ENCODE measurements around the gene MRGPRX2.
A peak's percentile ranks its signal among the peaks of the same experiment; 100 is the strongest.

Gene MRGPRX2

GRCh38 chr11:19060629-19061028 is at the start of gene MRGPRX2:
Gene MRGPRX2, minus strand, starts transcription at chr11:19060717. Its CDS starts 4,315 bp downstream, at chr11:19056402.
- peak in 1 of 2 donors; percentile 13 for DNase-seq (ENCODE audit: low read depth in 2 of 2)

DNA sequence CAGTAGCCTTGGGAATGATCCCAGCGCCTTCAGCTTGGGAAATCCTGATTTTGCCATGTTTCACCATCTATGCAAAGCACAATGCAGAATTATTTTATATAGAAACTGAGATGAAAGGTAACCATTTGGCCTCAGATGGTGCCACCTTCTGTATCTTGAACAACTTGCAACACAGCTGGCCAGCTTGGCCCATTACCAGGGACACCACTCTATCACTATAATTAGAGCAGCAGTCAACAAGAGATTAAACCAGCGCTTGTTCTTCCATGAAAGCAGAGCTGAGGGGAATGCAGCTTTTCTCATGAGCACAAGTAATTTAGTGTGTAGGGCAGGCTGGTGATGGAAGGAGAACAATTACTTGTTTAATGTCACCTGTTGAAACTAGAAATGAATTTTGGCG is 49.8 kb upstream of the MRGPRX2 start:
- DNase-seq (ENCODE audit: low read depth in 2 of 2), result no peak

GRCh38 chr11:19107125-19107524 is 46.6 kb upstream of the MRGPRX2 start:
- DNase-seq (ENCODE audit: low read depth in 2 of 2), result no peak

DNA sequence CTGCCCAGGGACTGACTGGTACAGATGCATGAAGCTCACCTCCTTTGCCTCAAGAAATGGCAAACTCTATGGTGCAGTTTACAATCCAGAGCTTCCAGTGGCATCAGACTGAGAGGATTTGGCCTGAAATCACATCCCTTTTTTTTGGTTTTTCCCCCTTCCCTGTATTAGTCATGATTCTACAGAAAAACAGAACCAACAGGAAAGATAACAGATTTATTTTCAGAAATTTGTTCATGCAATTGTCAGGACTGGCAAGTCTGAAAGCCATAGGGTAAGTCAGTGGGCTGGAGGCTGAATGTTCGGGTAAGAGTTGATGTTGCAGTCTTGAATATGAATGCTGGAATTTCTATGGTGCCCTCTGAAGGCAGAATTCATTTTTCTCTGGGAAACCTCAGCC is 44.5 kb upstream of the MRGPRX2 start:
- no peak for DNase-seq (ENCODE audit: low read depth in 2 of 2)

- no peak for DNase-seq (ENCODE audit: low read depth in 2 of 2)
Observed at GRCh38 chr11:19102521-19102900, 42.0 kb upstream of the MRGPRX2 start.

- no peak for DNase-seq (ENCODE audit: low read depth in 2 of 2)
Observed at GRCh38 chr11:19101796-19102520, 41.4 kb upstream of the MRGPRX2 start.

DNA sequence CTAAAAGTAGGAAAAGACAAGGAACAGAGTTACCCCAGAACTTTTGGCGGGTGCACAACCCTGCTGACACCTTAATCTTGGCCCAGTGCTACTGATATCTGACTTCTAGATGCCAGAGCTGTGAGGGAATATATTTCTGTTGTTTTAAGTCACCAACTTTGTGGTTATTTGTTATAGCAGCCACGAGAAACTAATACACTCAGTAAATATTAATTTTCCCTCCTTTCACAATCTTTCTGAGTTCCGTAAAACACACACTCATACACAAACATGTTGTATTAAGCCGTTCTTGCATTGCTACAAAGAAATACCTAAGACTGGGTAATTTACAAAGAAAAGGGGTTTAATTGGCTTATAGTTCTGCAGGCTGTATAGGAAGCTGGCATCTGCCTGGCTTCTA is 40.4 kb upstream of the MRGPRX2 start:
- no peak for DNase-seq (ENCODE audit: low read depth in 2 of 2)

GRCh38 chr11:19099093-19099492 is 38.6 kb upstream of the MRGPRX2 start:
- DNase-seq (ENCODE audit: low read depth in 2 of 2), result no peak

- DNase-seq (ENCODE audit: low read depth in 2 of 2), result no peak
Observed at GRCh38 chr11:19094859-19095258, 34.3 kb upstream of the MRGPRX2 start.

DNA sequence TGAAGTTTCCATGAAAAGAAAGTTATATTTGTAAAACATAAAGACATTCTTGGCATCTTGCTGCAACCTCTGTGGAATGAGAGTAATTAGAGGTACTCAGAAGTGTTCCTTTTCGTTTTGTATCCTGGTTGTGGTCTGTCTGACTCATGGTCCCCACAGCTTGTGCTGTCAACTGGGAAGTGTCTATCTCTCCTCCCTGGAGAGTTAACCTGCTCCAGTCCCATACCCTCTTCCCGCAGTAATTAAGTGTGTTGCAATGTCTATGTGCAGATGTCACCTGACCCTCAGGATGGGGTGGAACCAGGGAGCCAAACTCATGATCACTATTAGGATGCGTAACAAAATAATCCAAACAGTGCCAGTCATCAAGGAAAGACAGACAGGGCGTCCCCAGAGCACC is 33.5 kb upstream of the MRGPRX2 start:
- no peak for DNase-seq (ENCODE audit: low read depth in 2 of 2)

DNA sequence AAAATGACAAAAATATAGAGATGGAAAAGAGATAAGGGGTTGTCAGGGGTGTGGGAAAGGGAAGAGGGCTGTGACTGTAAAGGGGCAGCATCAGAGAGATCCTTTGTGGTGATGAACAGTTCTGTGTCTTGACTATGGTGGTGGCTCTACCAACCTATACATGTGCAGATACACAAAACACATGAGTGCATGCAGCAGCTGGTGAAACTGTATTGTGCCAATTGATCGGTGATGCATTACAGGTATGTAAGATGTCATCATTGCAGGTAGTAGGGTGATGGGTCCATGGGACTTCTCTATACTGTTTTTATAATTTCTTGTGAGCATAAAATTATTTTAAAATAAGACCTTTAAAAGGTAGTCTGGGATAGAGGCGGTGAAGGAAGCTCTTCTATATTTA is 32.3 kb upstream of the MRGPRX2 start:
- DNase-seq (ENCODE audit: low read depth in 2 of 2), result no peak

DNA sequence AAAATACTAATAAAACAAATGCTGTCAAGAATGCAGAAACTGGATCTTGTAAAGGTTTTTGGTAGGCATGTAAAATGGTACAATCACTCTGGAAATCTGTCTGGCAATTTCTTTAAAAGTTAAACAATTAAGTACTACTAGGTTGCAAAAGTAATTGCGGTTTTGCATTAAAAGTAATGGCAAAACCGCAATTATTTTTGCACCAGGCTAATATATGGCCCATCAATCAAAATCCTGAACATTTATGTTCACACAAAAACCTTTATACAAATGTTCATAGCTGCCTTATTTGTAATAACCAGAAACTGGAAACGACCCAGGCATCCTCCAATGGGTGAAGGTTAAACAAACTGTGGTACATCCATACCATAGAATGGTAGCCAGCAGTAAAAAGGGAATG is 31.8 kb upstream of the MRGPRX2 start:
- DNase-seq (ENCODE audit: low read depth in 2 of 2), result no peak

GRCh38 chr11:19091366-19091765 is 30.8 kb upstream of the MRGPRX2 start:
- no peak for DNase-seq (ENCODE audit: low read depth in 2 of 2)

DNA sequence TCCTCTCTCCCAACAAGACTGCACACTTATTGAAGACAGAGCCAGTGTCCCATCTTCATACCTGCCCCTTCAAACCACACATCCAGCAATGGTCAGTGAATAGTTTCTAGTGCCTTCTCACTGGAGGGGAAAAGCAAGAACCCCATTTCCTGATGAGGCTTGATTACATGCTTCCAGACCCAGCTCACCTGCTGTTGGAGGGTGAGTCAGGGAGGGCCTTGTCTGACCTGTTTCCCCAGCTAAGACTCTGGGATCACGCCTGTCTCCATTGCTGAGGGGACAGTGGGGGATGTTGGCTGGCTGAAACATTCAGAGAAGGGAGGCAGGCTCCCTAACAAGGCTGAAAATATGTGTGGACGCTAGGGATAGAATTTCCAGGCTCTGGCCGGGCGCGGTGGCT is 28.9 kb upstream of the MRGPRX2 start:
- DNase-seq (ENCODE audit: low read depth in 2 of 2), result no peak

- no peak for DNase-seq (ENCODE audit: low read depth in 2 of 2)
Observed at GRCh38 chr11:19088791-19089190, 28.3 kb upstream of the MRGPRX2 start.

DNA sequence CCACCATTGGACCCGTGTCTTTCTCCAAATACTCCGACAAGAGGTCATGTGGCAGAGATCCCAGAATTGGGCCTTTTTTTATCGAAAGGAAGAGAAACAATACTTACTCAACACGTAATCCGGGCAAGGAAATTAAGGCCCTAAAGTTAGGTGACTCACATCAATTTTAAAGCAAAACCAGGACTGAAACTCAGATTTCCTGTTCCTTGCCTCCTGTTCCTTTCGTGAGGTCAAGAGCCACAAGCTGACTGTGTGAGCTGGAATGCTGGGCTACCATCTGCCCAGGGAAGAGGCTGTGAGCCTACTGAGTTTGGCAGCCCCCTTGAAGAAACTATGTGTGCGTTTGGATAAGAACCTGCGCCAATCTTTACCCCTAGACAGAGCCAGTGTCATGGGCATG is 27.1 kb upstream of the MRGPRX2 start:
- DNase-seq (ENCODE audit: low read depth in 2 of 2), result no peak

GRCh38 chr11:19084661-19085315 is 24.3 kb upstream of the MRGPRX2 start:
- no peak for DNase-seq (ENCODE audit: low read depth in 2 of 2)

DNA sequence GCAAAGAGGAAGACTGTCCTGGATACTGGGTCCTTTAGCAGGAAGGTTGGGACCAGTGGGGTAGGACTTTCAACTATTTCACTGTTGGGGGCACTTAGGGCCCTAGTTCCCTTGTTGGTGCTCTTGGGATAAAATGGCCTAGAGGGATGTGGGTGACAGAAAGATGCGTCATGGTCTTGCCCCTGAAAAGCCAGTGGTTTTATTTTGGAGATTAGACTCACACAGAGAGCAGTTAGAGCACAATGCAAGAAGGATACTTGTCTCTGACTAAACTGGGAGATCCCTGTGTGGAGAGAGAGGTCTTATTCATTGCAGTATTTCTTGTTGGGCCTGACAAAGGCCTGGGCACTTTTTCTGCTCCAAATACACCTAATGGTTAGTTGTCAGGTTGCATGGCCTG is 22.6 kb upstream of the MRGPRX2 start:
- no peak for DNase-seq (ENCODE audit: low read depth in 2 of 2)

DNA sequence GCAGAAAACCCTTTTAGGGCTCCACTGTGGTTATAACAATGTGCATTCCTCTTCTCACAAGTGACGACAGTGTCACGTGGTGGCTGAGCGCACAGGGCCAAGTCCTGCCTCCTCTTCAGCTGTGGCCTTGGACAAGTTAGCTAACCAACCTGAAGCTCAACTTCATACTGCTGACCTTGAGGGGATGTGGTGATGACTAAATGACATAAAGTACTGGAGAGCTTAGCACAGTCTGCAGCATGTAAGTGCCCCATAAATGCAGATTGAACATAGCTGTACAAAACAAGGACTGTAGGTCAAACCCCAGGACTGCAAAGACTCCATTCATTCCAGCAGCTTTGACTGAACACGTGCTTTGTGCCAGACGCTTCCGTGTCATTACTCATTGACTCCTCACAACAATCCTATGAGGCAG is 20.1 kb upstream of the MRGPRX2 start:
- no peak for DNase-seq (ENCODE audit: low read depth in 2 of 2)

DNA sequence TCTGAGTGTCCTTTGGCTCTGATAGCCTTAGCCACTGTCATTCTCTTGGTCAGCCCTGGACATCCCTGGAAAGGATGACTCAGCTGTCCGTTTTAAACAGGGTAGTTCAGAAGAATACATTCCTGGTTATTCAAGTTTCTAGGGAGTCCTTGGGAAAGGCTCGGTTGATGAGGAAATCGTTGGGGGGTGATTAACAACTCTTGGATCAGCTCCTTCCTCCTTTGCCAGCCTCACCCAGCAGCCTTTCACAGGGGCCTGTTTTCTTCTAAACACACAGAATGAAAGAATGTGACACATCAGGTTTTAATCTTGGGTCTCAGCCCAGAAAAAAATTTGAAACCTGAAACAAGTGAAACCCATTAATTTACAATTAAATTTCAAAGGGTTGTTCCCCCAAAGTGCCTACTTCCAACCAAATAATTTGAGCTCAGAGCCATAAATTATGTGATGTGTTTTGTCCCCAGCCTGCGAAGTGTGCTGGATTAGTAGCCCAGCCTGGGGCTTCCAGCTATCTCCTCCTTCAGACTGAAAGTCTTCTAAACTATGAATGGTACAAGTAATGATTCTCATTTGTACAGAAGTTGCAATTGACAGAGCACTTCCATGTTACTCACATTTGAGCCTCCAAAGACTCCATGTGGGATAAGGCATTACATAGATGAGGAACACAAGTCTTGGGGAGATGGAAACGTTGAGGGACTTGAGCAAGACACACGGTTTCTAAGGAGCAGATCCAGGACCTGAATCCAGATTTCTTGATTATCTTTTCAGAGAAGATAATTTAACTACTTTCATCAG is 19.3 kb upstream of the MRGPRX2 start:
- no peak for DNase-seq (ENCODE audit: low read depth in 2 of 2)

GRCh38 chr11:19077965-19078364 is 17.4 kb upstream of the MRGPRX2 start:
- no peak for DNase-seq (ENCODE audit: low read depth in 2 of 2)

- peak; percentile 25 to 54 for DNase-seq (ENCODE audit: low read depth in 2 of 2)
Observed at GRCh38 chr11:19076744-19077589, 16.4 kb upstream of the MRGPRX2 start.
